ENCODE data around the gene MRM3. TPM values are rescaled to one million over a fixed set of nuclear protein-coding genes. Genes with fewer than 3 reads are reported as not detected.

The MRM3 gene
- total and polyA plus RNA-seq, 5 donors from 2014 or later = 23.2 to 36.2 (median 31.5) TPM

GRCh38 chr17:792277-792676 lies 10.1 kb downstream of the MRM3 start:
- DNase-seq = no peak
- Histone ChIP-seq H3K4me3 (ENCODE audit: low read depth, low read length) (no peak overlapping the region), H3K4me1 (ENCODE audit: control insufficient read depth, insufficient read depth, low read length, poor library complexity, severe bottlenecking) (no peaks in the 10 kb centered on the region), H3K9me3 (ENCODE audit: control insufficient read depth in 2 of 2, low read length in 2 of 2) (no peaks in the 10 kb centered on the region), H3K27ac (ENCODE audit: insufficient read depth, low read length, poor library complexity, severe bottlenecking) (no peak overlapping the region), H3K36me3 (ENCODE audit: control insufficient read depth, insufficient read depth, low read length) (peaks cover 48% of the 10 kb centered on the region), H3K27me3 (ENCODE audit: control insufficient read depth, insufficient read depth, low read length) (no peaks in the 10 kb centered on the region)
- Mint-ChIP-seq H3K9me3 (no peaks in the 10 kb centered on the region), H3K4me1 (peaks cover 0 to 6% (median 5%) of the 10 kb centered on the region in 4 donors), H3K4me3 (no peak overlapping the region), H3K27me3 (no peaks in the 10 kb centered on the region), H3K27ac (no peak overlapping the region), H3K36me3 (peaks cover 38% of the 10 kb centered on the region)
- no peak for ATAC-seq (ENCODE audit: low read depth in 2 of 2)

GRCh38 chr17:794876-795275 lies 12.7 kb downstream of the MRM3 start:
- peaks cover 26% of the 10 kb centered on the region for H3K36me3 Mint-ChIP-seq
- Histone ChIP-seq H3K27me3 (ENCODE audit: control insufficient read depth, insufficient read depth, low read length) (no peaks in the 10 kb centered on the region), H3K9me3 (ENCODE audit: control insufficient read depth in 2 of 2, low read length in 2 of 2) (no peaks in the 10 kb centered on the region), H3K4me1 (ENCODE audit: control insufficient read depth, insufficient read depth, low read length, poor library complexity, severe bottlenecking) (no peaks in the 10 kb centered on the region), H3K27ac (ENCODE audit: insufficient read depth, low read length, poor library complexity, severe bottlenecking) (no peak overlapping the region), H3K4me3 (ENCODE audit: low read depth, low read length) (no peak overlapping the region), H3K36me3 (ENCODE audit: control insufficient read depth, insufficient read depth, low read length) (peaks cover 25% of the 10 kb centered on the region)
- H3K4me3 Mint-ChIP-seq = no peak overlapping the region
- no peaks in the 10 kb centered on the region for H3K9me3 Mint-ChIP-seq
- H3K27ac Mint-ChIP-seq = peak overlapping the region in 1 of 3 donors; percentile 67
- peak; percentile 55 to 70 for ATAC-seq (ENCODE audit: low read depth in 2 of 2)
- no peaks in the 10 kb centered on the region for H3K27me3 Mint-ChIP-seq
- peaks cover 0 to 6% (median 5%) of the 10 kb centered on the region in 4 donors for H3K4me1 Mint-ChIP-seq
- peak in 2 of 3 donors; percentile 37 to 47 for DNase-seq

GRCh38 chr17:795276-795675 lies 13.1 kb downstream of the MRM3 start:
- H3K4me1 ChIP-seq (ENCODE audit: control insufficient read depth, insufficient read depth, low read length, poor library complexity, severe bottlenecking) = no peaks in the 10 kb centered on the region
- H3K27ac ChIP-seq (ENCODE audit: insufficient read depth, low read length, poor library complexity, severe bottlenecking) = no peak overlapping the region
- peaks cover 21% of the 10 kb centered on the region for H3K36me3 ChIP-seq (ENCODE audit: control insufficient read depth, insufficient read depth, low read length)
- Mint-ChIP-seq H3K9me3 (no peaks in the 10 kb centered on the region), H3K36me3 (peaks cover 22% of the 10 kb centered on the region), H3K4me1 (peaks cover 0 to 6% (median 5%) of the 10 kb centered on the region in 4 donors), H3K27ac (no peak overlapping the region), H3K4me3 (no peak overlapping the region), H3K27me3 (no peaks in the 10 kb centered on the region)
- DNase-seq (no peak), ATAC-seq (ENCODE audit: low read depth in 2 of 2) (no peak)
- H3K9me3 ChIP-seq (ENCODE audit: control insufficient read depth in 2 of 2, low read length in 2 of 2) = no peaks in the 10 kb centered on the region
- H3K4me3 ChIP-seq (ENCODE audit: low read depth, low read length) = no peak overlapping the region
- H3K27me3 ChIP-seq (ENCODE audit: control insufficient read depth, insufficient read depth, low read length) = no peaks in the 10 kb centered on the region

GRCh38 chr17:795721-796120 lies 13.6 kb downstream of the MRM3 start:
- H3K27me3 ChIP-seq (ENCODE audit: control insufficient read depth, insufficient read depth, low read length) = no peaks in the 10 kb centered on the region
- no peaks in the 10 kb centered on the region for H3K27me3 Mint-ChIP-seq
- peaks cover 0 to 6% (median 5%) of the 10 kb centered on the region in 4 donors for H3K4me1 Mint-ChIP-seq
- H3K4me1 ChIP-seq (ENCODE audit: control insufficient read depth, insufficient read depth, low read length, poor library complexity, severe bottlenecking) = no peaks in the 10 kb centered on the region
- peaks cover 20% of the 10 kb centered on the region for H3K36me3 ChIP-seq (ENCODE audit: control insufficient read depth, insufficient read depth, low read length)
- ATAC-seq (ENCODE audit: low read depth in 2 of 2) = no peak
- peak overlapping the region in 1 of 3 donors; percentile 26 for H3K27ac Mint-ChIP-seq
- no peak for DNase-seq
- no peak overlapping the region for H3K4me3 Mint-ChIP-seq
- no peak overlapping the region for H3K27ac ChIP-seq (ENCODE audit: insufficient read depth, low read length, poor library complexity, severe bottlenecking)
- H3K9me3 Mint-ChIP-seq = no peaks in the 10 kb centered on the region
- peaks cover 22% of the 10 kb centered on the region for H3K36me3 Mint-ChIP-seq
- no peak overlapping the region for H3K4me3 ChIP-seq (ENCODE audit: low read depth, low read length)
- no peaks in the 10 kb centered on the region for H3K9me3 ChIP-seq (ENCODE audit: control insufficient read depth in 2 of 2, low read length in 2 of 2)

GRCh38 chr17:796609-797008 lies 14.5 kb downstream of the MRM3 start:
- no peak overlapping the region for H3K4me3 Mint-ChIP-seq

GRCh38 chr17:797236-797840 lies 15.2 kb downstream of the MRM3 start:
- H3K4me3 Mint-ChIP-seq = no peak overlapping the region
- ATAC-seq (ENCODE audit: low read depth in 2 of 2) = no peak

More at GRCh38 chr17:796609-797008, 14.5 kb downstream of the MRM3 start:
- Histone ChIP-seq H3K4me1 (ENCODE audit: control insufficient read depth, insufficient read depth, low read length, poor library complexity, severe bottlenecking) (no peaks in the 10 kb centered on the region), H3K9me3 (ENCODE audit: control insufficient read depth in 2 of 2, low read length in 2 of 2) (no peaks in the 10 kb centered on the region), H3K36me3 (ENCODE audit: control insufficient read depth, insufficient read depth, low read length) (peaks cover 12% of the 10 kb centered on the region), H3K4me3 (ENCODE audit: low read depth, low read length) (no peak overlapping the region), H3K27ac (ENCODE audit: insufficient read depth, low read length, poor library complexity, severe bottlenecking) (no peak overlapping the region), H3K27me3 (ENCODE audit: control insufficient read depth, insufficient read depth, low read length) (no peaks in the 10 kb centered on the region)
- peaks cover 14% of the 10 kb centered on the region for H3K36me3 Mint-ChIP-seq
- no peaks in the 10 kb centered on the region for H3K27me3 Mint-ChIP-seq
- ATAC-seq (ENCODE audit: low read depth in 2 of 2) (no peak), DNase-seq (no peak)
- no peak overlapping the region for H3K27ac Mint-ChIP-seq
- peaks cover 0 to 6% (median 5%) of the 10 kb centered on the region in 4 donors for H3K4me1 Mint-ChIP-seq
- no peaks in the 10 kb centered on the region for H3K9me3 Mint-ChIP-seq

GRCh38 chr17:798246-798645 lies 16.1 kb downstream of the MRM3 start:
- H3K27ac Mint-ChIP-seq = no peak overlapping the region
- H3K4me1 Mint-ChIP-seq = peaks cover 0 to 6% (median 5%) of the 10 kb centered on the region in 4 donors
- Histone ChIP-seq H3K9me3 (ENCODE audit: control insufficient read depth in 2 of 2, low read length in 2 of 2) (no peaks in the 10 kb centered on the region), H3K27me3 (ENCODE audit: control insufficient read depth, insufficient read depth, low read length) (no peaks in the 10 kb centered on the region), H3K4me1 (ENCODE audit: control insufficient read depth, insufficient read depth, low read length, poor library complexity, severe bottlenecking) (no peaks in the 10 kb centered on the region), H3K27ac (ENCODE audit: insufficient read depth, low read length, poor library complexity, severe bottlenecking) (no peak overlapping the region), H3K4me3 (ENCODE audit: low read depth, low read length) (no peak overlapping the region), H3K36me3 (ENCODE audit: control insufficient read depth, insufficient read depth, low read length) (no peaks in the 10 kb centered on the region)
- peaks cover 3% of the 10 kb centered on the region for H3K36me3 Mint-ChIP-seq
- ATAC-seq (ENCODE audit: low read depth in 2 of 2) = no peak
- H3K4me3 Mint-ChIP-seq = no peak overlapping the region
- no peaks in the 10 kb centered on the region for H3K27me3 Mint-ChIP-seq
- no peaks in the 10 kb centered on the region for H3K9me3 Mint-ChIP-seq
- no peak for DNase-seq

More at GRCh38 chr17:797236-797840, 15.2 kb downstream of the MRM3 start:
- H3K9me3 ChIP-seq (ENCODE audit: control insufficient read depth in 2 of 2, low read length in 2 of 2) = no peaks in the 10 kb centered on the region
- peaks cover 5% of the 10 kb centered on the region for H3K36me3 ChIP-seq (ENCODE audit: control insufficient read depth, insufficient read depth, low read length)
- no peaks in the 10 kb centered on the region for H3K4me1 ChIP-seq (ENCODE audit: control insufficient read depth, insufficient read depth, low read length, poor library complexity, severe bottlenecking)
- no peak overlapping the region for H3K4me3 ChIP-seq (ENCODE audit: low read depth, low read length)
- H3K4me1 Mint-ChIP-seq = peaks cover 0 to 6% (median 5%) of the 10 kb centered on the region in 4 donors
- H3K27me3 Mint-ChIP-seq = no peaks in the 10 kb centered on the region
- H3K9me3 Mint-ChIP-seq = no peaks in the 10 kb centered on the region
- no peak for DNase-seq
- H3K27me3 ChIP-seq (ENCODE audit: control insufficient read depth, insufficient read depth, low read length) = no peaks in the 10 kb centered on the region
- H3K27ac ChIP-seq (ENCODE audit: insufficient read depth, low read length, poor library complexity, severe bottlenecking) = no peak overlapping the region
- peaks cover 8% of the 10 kb centered on the region for H3K36me3 Mint-ChIP-seq
- no peak overlapping the region for H3K27ac Mint-ChIP-seq

- Histone ChIP-seq H3K27me3 (ENCODE audit: control insufficient read depth, insufficient read depth, low read length) (no peaks in the 10 kb centered on the region), H3K9me3 (ENCODE audit: control insufficient read depth in 2 of 2, low read length in 2 of 2) (no peaks in the 10 kb centered on the region), H3K4me1 (ENCODE audit: control insufficient read depth, insufficient read depth, low read length, poor library complexity, severe bottlenecking) (no peaks in the 10 kb centered on the region), H3K27ac (ENCODE audit: insufficient read depth, low read length, poor library complexity, severe bottlenecking) (no peak overlapping the region), H3K4me3 (ENCODE audit: low read depth, low read length) (no peak overlapping the region), H3K36me3 (ENCODE audit: control insufficient read depth, insufficient read depth, low read length) (no peaks in the 10 kb centered on the region)
- Mint-ChIP-seq H3K4me3 (no peak overlapping the region), H3K9me3 (no peaks in the 10 kb centered on the region), H3K4me1 (peaks cover 0 to 6% (median 5%) of the 10 kb centered on the region in 4 donors), H3K27me3 (no peaks in the 10 kb centered on the region), H3K36me3 (no peaks in the 10 kb centered on the region), H3K27ac (no peak overlapping the region)
- DNase-seq = no peak
- ATAC-seq (ENCODE audit: low read depth in 2 of 2) = no peak
Observed at GRCh38 chr17:799261-799660, 17.1 kb downstream of the MRM3 start.
